ENCODE data around the gene TRIO. TPM values are rescaled to one million over a fixed set of nuclear protein-coding genes. Genes with fewer than 3 reads are reported as not detected.

The TRIO gene
- total RNA-seq, 2 experiments from 2014 or later = 4.1 to 6.5 TPM

DNA sequence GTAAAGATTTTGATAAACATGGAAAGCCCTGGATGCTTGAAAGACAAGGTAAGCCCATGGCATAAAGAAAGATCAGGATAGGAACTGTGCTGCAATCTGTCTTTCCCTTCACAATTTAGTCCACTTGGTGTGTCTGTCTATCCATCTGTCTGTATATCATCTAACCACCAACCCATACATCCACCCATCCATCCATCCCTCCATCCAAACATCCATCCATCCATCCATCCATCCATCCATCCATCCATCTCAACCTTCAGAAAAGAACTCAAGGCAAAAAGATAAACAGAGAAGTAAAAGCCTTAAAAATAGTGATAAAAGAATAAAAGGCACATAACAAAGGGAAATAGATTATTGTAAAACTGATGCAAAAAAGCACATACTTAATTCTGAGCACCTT is 15.1 kb upstream of the TRIO start:
- ChIA-PET CTCF (no interaction called here), POLR2A (no interaction called here)
- no peak overlapping the region for H3K27ac ChIP-seq (ENCODE audit: low read depth in 1 of 2, low read length in 2 of 2)
- peaks cover 12% of the 10 kb centered on the region for H3K27me3 Mint-ChIP-seq
- DNase-seq = no peak
- H3K4me1 Mint-ChIP-seq (ENCODE audit: low read depth) = no peaks in the 10 kb centered on the region
- no peak overlapping the region for H3K4me3 Mint-ChIP-seq
- no peaks in the 10 kb centered on the region for H3K36me3 ChIP-seq (ENCODE audit: insufficient read depth, low read length)
- no peak overlapping the region for H3K4me3 ChIP-seq (ENCODE audit: low read length)
- intact Hi-C loops (cut with DNase I, micrococcal nuclease) = no loop called here
- no peaks in the 10 kb centered on the region for H3K36me3 Mint-ChIP-seq (ENCODE audit: low read depth)
- H3K27ac Mint-ChIP-seq = no peak overlapping the region
- H3K4me1 ChIP-seq (ENCODE audit: insufficient read depth, low read length) = no peaks in the 10 kb centered on the region
- no peak for ATAC-seq (ENCODE audit: poor library complexity)
- H3K9me3 ChIP-seq (ENCODE audit: control insufficient read depth in 1 of 2, insufficient read depth in 1 of 2, low read length in 2 of 2) = no peaks in the 10 kb centered on the region
- TF ChIP-seq CTCF (IDR thresholded peaks at IDR 0.05) = no peak
- no peaks in the 10 kb centered on the region for H3K9me3 Mint-ChIP-seq
- no peaks in the 10 kb centered on the region for H3K27me3 ChIP-seq (ENCODE audit: control insufficient read depth in 1 of 2, insufficient read depth in 2 of 2, low read length in 2 of 2)

DNA sequence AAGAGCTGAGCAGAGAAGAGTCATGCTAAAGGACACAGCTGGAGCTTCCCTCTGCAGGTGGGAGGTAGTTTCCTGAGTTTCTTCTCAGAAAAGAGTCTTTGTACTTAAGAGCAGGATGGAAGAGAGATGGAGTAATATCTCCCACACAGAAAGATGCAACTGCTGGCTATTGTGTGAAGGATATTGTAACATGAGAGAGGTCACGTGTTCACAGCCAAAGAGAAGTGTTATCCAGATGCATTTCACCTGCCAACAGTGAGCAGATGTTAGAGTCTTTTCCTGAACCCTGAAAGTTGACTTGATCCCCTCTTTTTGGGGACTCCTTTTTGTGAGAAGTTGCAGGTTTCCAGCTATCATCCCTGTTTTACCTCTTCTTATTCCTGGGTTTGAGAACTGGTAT is 14.0 kb upstream of the TRIO start:
- no peaks in the 10 kb centered on the region for H3K27me3 ChIP-seq (ENCODE audit: control insufficient read depth in 1 of 2, insufficient read depth in 2 of 2, low read length in 2 of 2)
- Mint-ChIP-seq H3K4me1 (ENCODE audit: low read depth) (no peaks in the 10 kb centered on the region), H3K9me3 (no peaks in the 10 kb centered on the region), H3K27ac (no peak overlapping the region), H3K36me3 (ENCODE audit: low read depth) (no peaks in the 10 kb centered on the region), H3K27me3 (peaks cover 18% of the 10 kb centered on the region), H3K4me3 (no peak overlapping the region)
- no peak overlapping the region for H3K4me3 ChIP-seq (ENCODE audit: low read length)
- CTCF ChIA-PET = no interaction called here
- ATAC-seq (ENCODE audit: poor library complexity) = no peak
- no peaks in the 10 kb centered on the region for H3K4me1 ChIP-seq (ENCODE audit: insufficient read depth, low read length)
- no peaks in the 10 kb centered on the region for H3K36me3 ChIP-seq (ENCODE audit: insufficient read depth, low read length)
- DNase-seq = no peak
- POLR2A ChIA-PET = no interaction called here
- intact Hi-C loops (cut with DNase I, micrococcal nuclease) = no loop called here
- TF ChIP-seq CTCF (IDR thresholded peaks at IDR 0.05) = no peak
- no peaks in the 10 kb centered on the region for H3K9me3 ChIP-seq (ENCODE audit: control insufficient read depth in 1 of 2, insufficient read depth in 1 of 2, low read length in 2 of 2)
- H3K27ac ChIP-seq (ENCODE audit: low read depth in 1 of 2, low read length in 2 of 2) = no peak overlapping the region

DNA sequence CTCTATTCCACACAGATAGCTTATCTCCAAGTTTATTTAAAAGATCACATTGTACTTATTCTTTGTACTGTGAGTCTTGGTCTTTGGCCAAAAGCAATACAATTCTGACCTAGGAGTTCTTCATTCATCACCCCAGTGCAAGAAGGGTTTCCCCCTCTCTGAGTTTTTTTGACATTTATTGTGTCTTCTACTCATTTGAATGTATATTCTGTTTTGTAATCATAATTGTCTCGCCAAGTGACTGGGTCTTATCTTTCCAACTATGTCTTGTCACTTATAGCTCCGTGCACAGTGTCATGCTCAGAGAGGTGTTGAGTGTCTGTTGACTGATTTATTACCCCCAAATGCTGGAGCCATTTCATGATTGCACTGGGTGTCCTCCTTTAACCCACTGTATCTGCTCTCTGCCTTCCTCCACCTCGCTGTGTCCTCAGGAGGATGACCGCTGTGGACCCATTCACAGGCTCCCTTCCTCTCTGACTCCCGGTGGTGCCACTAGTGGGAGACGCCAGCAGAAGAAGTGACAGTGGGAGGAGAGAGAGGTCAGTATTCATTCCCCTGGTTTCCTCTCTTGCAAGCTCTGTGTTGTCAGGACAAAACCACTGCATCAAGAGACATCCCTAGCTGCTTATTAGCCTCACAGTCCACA is 11.2 kb upstream of the TRIO start:
- Mint-ChIP-seq H3K9me3 (peaks cover 4% of the 10 kb centered on the region), H3K4me1 (ENCODE audit: low read depth) (no peaks in the 10 kb centered on the region), H3K36me3 (ENCODE audit: low read depth) (no peaks in the 10 kb centered on the region), H3K27ac (no peak overlapping the region), H3K27me3 (peaks cover 35% of the 10 kb centered on the region), H3K4me3 (no peak overlapping the region)
- Histone ChIP-seq H3K4me1 (ENCODE audit: insufficient read depth, low read length) (no peaks in the 10 kb centered on the region), H3K36me3 (ENCODE audit: insufficient read depth, low read length) (no peaks in the 10 kb centered on the region), H3K4me3 (ENCODE audit: low read length) (no peak overlapping the region), H3K9me3 (ENCODE audit: control insufficient read depth in 1 of 2, insufficient read depth in 1 of 2, low read length in 2 of 2) (peaks cover 0 to 11% of the 10 kb centered on the region in 2 experiments), H3K27me3 (ENCODE audit: control insufficient read depth in 1 of 2, insufficient read depth in 2 of 2, low read length in 2 of 2) (peaks cover 3 to 12% of the 10 kb centered on the region in 2 experiments), H3K27ac (ENCODE audit: low read depth in 1 of 2, low read length in 2 of 2) (no peak overlapping the region)
- no peak for TF ChIP-seq CTCF (IDR thresholded peaks at IDR 0.05)
- DNase-seq (no peak), ATAC-seq (ENCODE audit: poor library complexity) (no peak)
- ChIA-PET CTCF (no interaction called here), POLR2A (no interaction called here)
- intact Hi-C loops (cut with DNase I, micrococcal nuclease) = no loop called here
